Measurements from ENCODE around the gene INPP5A.

DNA sequence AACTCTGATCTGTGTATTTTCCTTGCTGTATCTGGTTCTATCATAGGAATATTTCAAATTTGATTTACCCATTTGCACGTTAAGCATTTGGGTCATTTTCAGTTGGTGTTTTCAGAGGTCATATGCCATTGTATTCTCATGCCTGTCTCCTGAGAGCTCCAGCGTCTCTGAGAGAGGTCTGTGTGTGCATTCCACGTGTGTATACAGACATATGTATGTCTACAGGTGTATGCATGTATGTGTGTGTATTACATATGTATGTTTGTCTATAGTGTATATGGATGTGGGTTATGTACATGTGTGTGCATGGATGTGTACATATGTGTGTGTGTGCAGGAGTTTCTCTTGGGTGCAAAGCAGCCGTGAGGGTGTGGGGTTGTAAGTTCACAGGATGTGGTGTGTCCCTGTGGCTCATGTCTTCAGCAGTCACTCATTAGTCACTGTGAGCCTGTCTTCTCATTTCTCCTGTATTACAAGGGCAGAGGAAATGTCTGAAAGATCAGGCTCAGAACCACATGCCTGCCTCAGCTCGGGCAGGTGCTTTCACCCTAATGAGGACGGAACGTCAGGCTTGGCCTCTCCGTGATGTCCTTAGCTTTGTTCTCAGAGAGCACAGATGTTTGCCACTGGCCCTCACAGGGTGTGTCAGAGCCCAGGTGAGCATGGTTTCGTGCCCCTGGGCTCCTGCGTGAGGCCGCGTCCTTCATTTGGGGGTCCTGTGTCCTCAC lies 146.7 kb downstream of the INPP5A start:
- TF ChIP-seq, protein P1, sequence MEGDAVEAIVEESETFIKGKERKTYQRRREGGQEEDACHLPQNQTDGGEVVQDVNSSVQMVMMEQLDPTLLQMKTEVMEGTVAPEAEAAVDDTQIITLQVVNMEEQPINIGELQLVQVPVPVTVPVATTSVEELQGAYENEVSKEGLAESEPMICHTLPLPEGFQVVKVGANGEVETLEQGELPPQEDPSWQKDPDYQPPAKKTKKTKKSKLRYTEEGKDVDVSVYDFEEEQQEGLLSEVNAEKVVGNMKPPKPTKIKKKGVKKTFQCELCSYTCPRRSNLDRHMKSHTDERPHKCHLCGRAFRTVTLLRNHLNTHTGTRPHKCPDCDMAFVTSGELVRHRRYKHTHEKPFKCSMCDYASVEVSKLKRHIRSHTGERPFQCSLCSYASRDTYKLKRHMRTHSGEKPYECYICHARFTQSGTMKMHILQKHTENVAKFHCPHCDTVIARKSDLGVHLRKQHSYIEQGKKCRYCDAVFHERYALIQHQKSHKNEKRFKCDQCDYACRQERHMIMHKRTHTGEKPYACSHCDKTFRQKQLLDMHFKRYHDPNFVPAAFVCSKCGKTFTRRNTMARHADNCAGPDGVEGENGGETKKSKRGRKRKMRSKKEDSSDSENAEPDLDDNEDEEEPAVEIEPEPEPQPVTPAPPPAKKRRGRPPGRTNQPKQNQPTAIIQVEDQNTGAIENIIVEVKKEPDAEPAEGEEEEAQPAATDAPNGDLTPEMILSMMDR (conservative IDR thresholded peaks at IDR 0.05; ENCODE audit: low read length): no peak
- no peak for TF ChIP-seq EZH2phosphoT487 (IDR thresholded peaks at IDR 0.05; ENCODE audit: borderline replicate concordance)

All from Loucy (cell line).